Pons (tissue), 1 donor: ENCODE measurements around the gene MEG3.
"Not testable (repeated sequence)": the region's sequence is repeated elsewhere in the genome, so short reads cannot be mapped to it uniquely, and the experiment has no call there.

ENCODE experiments used
- DNase-seq: peaks from one replicate; pipeline ENCODE4 v3.0.0-alpha.2; 2016; ENCODE audit warnings: low spot score

Gene MEG3

GRCh38 chr14:100789460-100790417 lies 36.2 kb upstream of the MEG3 start:
- DNase-seq, result no peak

- DNase-seq, result no peak
These were observed 35.2 kb upstream of the MEG3 start for GRCh38 chr14:100790502-100791347.

GRCh38 chr14:100791348-100791735 lies 34.6 kb upstream of the MEG3 start:
- no peak for DNase-seq

- DNase-seq, result no peak
These were observed 33.9 kb upstream of the MEG3 start for GRCh38 chr14:100791995-100792394.

- no peak for DNase-seq
These were observed 29.0 kb upstream of the MEG3 start for GRCh38 chr14:100796946-100797345.

GRCh38 chr14:100800041-100800440 lies 25.9 kb upstream of the MEG3 start:
- DNase-seq, result no peak

GRCh38 chr14:100801433-100801832 lies 24.5 kb upstream of the MEG3 start:
- not testable (repeated sequence) for DNase-seq

- DNase-seq, result no peak
These were observed 23.7 kb upstream of the MEG3 start for GRCh38 chr14:100802179-100802578.

GRCh38 chr14:100802766-100803165 lies 23.2 kb upstream of the MEG3 start:
- no peak for DNase-seq

GRCh38 chr14:100803226-100803625 lies 22.7 kb upstream of the MEG3 start:
- no peak for DNase-seq

- DNase-seq, result no peak
These were observed 22.2 kb upstream of the MEG3 start for GRCh38 chr14:100803676-100804075.

- DNase-seq, result no peak
These were observed 21.8 kb upstream of the MEG3 start for GRCh38 chr14:100804138-100804537.

- no peak for DNase-seq
These were observed 21.2 kb upstream of the MEG3 start for GRCh38 chr14:100804558-100805309.

- DNase-seq, result no peak
These were observed 19.5 kb upstream of the MEG3 start for GRCh38 chr14:100806386-100806785.

GRCh38 chr14:100807496-100807895 lies 18.4 kb upstream of the MEG3 start:
- DNase-seq, result no peak

GRCh38 chr14:100807979-100808734 lies 17.8 kb upstream of the MEG3 start:
- no peak for DNase-seq

GRCh38 chr14:100810435-100810834 lies 15.5 kb upstream of the MEG3 start:
- no peak for DNase-seq

- DNase-seq, result no peak
These were observed 15.0 kb upstream of the MEG3 start for GRCh38 chr14:100810861-100811461.

GRCh38 chr14:100813291-100813690 lies 12.6 kb upstream of the MEG3 start:
- DNase-seq, result no peak

- no peak for DNase-seq
These were observed 10.2 kb upstream of the MEG3 start for GRCh38 chr14:100815478-100816285.
